ENCODE measurements around the gene AHNAK. TPM values are rescaled to one million over a fixed set of nuclear protein-coding genes. Genes with fewer than 3 reads are reported as not detected.
A peak's percentile ranks its signal among the peaks of the same experiment; 100 is the strongest.

Gene AHNAK
- total RNA-seq, 1 donor, result 474 TPM

GRCh38 chr11:62449451-62449851, 97.2 kb downstream of the AHNAK start:
- H3K4me3 ChIP-seq (ENCODE audit: low read depth, low read length), result no peak overlapping the region
- no peak for DNase-seq (ENCODE audit: low read depth)
- TF ChIP-seq CTCF (IDR thresholded peaks at IDR 0.05; ENCODE audit: insufficient read depth, low read depth, low read length), result no peak

- no peak for DNase-seq (ENCODE audit: low read depth)
- no peak for TF ChIP-seq CTCF (IDR thresholded peaks at IDR 0.05; ENCODE audit: insufficient read depth, low read depth, low read length)
Observed at GRCh38 chr11:62446091-62446490, 100.5 kb downstream of the AHNAK start.

GRCh38 chr11:62445314-62445740, 101.3 kb downstream of the AHNAK start:
- H3K4me3 ChIP-seq (ENCODE audit: low read depth, low read length), result no peak overlapping the region
- TF ChIP-seq CTCF (IDR thresholded peaks at IDR 0.05; ENCODE audit: insufficient read depth, low read depth, low read length), result no peak
- DNase-seq (ENCODE audit: low read depth), result peak; percentile 33

More at GRCh38 chr11:62446091-62446490, 100.5 kb downstream of the AHNAK start:
- no peak overlapping the region for H3K4me3 ChIP-seq (ENCODE audit: low read depth, low read length)

GRCh38 chr11:62444835-62445234, 101.8 kb downstream of the AHNAK start:
- no peak for DNase-seq (ENCODE audit: low read depth)
- peak overlapping the region; percentile 54 for H3K4me3 ChIP-seq (ENCODE audit: low read depth, low read length)

GRCh38 chr11:62444236-62444833, 102.3 kb downstream of the AHNAK start:
- peak; percentile 62 for DNase-seq (ENCODE audit: low read depth)
- H3K4me3 ChIP-seq (ENCODE audit: low read depth, low read length), result peak overlapping the region; percentile 54
- no peak for TF ChIP-seq CTCF (IDR thresholded peaks at IDR 0.05; ENCODE audit: insufficient read depth, low read depth, low read length)

More at GRCh38 chr11:62444835-62445234, 101.8 kb downstream of the AHNAK start:
- TF ChIP-seq CTCF (IDR thresholded peaks at IDR 0.05; ENCODE audit: insufficient read depth, low read depth, low read length), result no peak

- peak overlapping the region; percentile 54 for H3K4me3 ChIP-seq (ENCODE audit: low read depth, low read length)
- DNase-seq (ENCODE audit: low read depth), result no peak
- no peak for TF ChIP-seq CTCF (IDR thresholded peaks at IDR 0.05; ENCODE audit: insufficient read depth, low read depth, low read length)
Observed at GRCh38 chr11:62443390-62444235, 103.0 kb downstream of the AHNAK start.
